Thyroid gland (tissue), 4 donors: ENCODE results near the gene RNF144A.

Source experiments
- CTCF ChIP-seq, 6 experiments: fragments of 200-600 bp in 3 of 6; fragments of 450-650 bp in 3 of 6; sonication (generic) in 3 of 6; IDR thresholded peaks; one replicate each; pipeline ENCODE4 v1.5.1; 2016 to 2019; ENCODE audit warnings: antibody characterized with exemption in 6 of 6, mild to moderate bottlenecking in 2 of 6, inconsistent platforms in 1 of 6, moderate library complexity in 1 of 6
- POLR2A ChIP-seq, 2 donors: fragments of 450-650 bp; IDR thresholded peaks; one replicate each; pipeline ENCODE4 v1.6.1; 2017; ENCODE audit warnings: antibody characterized with exemption in 2 of 2, mild to moderate bottlenecking in 2 of 2, moderate library complexity in 1 of 2

- TF ChIP-seq CTCF (IDR thresholded peaks at IDR 0.05) (no peak), POLR2A (IDR thresholded peaks at IDR 0.05) (no peak)
Observed at GRCh38 chr2:6940820-6941219, 23.6 kb downstream of the RNF144A start.
